Parathyroid adenoma (tissue), 2 donors: ENCODE results near the gene MYO19.

ENCODE experiments used
- H2AFZ ChIP-seq: fragments of 300-600 bp; sonication (generic); one replicate; pipeline ENCODE4 v1.7.0; 2017; ENCODE audit warnings: antibody characterized with exemption, mild to moderate bottlenecking
- H3K27ac ChIP-seq: fragments of 300-600 bp; sonication (generic); one replicate; pipeline ENCODE4 v1.7.0; 2017
- H3K27me3 ChIP-seq: fragments of 300-600 bp; sonication (generic); one replicate; pipeline ENCODE4 v1.7.0; 2017; ENCODE audit warnings: low read length; ENCODE audit not compliant: control insufficient read depth, insufficient read depth
- H3K36me3 ChIP-seq: fragments of 300-600 bp; sonication (generic); one replicate; pipeline ENCODE4 v1.7.0; 2017; ENCODE audit warnings: low read length; ENCODE audit not compliant: control insufficient read depth, insufficient read depth
- H3K4me1 ChIP-seq: fragments of 300-600 bp; sonication (generic); one replicate; pipeline ENCODE4 v1.7.0; 2017; ENCODE audit warnings: control low read depth
- H3K4me2 ChIP-seq: fragments of 300-600 bp; sonication (generic); one replicate; pipeline ENCODE4 v1.7.0; 2017; ENCODE audit warnings: low read length
- H3K4me3 ChIP-seq: fragments of 300-600 bp; sonication (generic); one replicate; pipeline ENCODE4 v1.7.0; 2017; ENCODE audit warnings: low read depth, low read length
- H3K79me2 ChIP-seq: fragments of 300-600 bp; sonication (generic); one replicate; pipeline ENCODE4 v1.7.0; 2017; ENCODE audit warnings: control low read depth
- H3K9ac ChIP-seq: fragments of 300-600 bp; sonication (generic); one replicate; pipeline ENCODE4 v1.7.0; 2017; ENCODE audit warnings: mild to moderate bottlenecking
- H3K9me3 ChIP-seq: fragments of 300-600 bp; sonication (generic); one replicate; pipeline ENCODE4 v1.7.0; 2017; ENCODE audit warnings: low read length; ENCODE audit not compliant: control insufficient read depth
- CTCF ChIP-seq: fragments of 300-600 bp; sonication (generic); IDR thresholded peaks from one replicate; pipeline ENCODE4 v1.7.0; 2017; ENCODE audit warnings: antibody characterized with exemption, mild to moderate bottlenecking
- donor health status: primary hyperparathyroidism.

The MYO19 gene

GRCh38 chr17:36507266-36507665 is 27.4 kb downstream of the MYO19 start:
- no peak overlapping the region for H3K4me3 ChIP-seq
- no peak for TF ChIP-seq CTCF

GRCh38 chr17:36506831-36507230 is 27.8 kb downstream of the MYO19 start:
- H3K36me3 ChIP-seq, result no peaks in the 10 kb centered on the region

More at GRCh38 chr17:36507266-36507665, 27.4 kb downstream of the MYO19 start:
- Histone ChIP-seq H3K4me1 (no peaks in the 10 kb centered on the region), H3K79me2 (peaks cover 5% of the 10 kb centered on the region), H3K9ac (no peak overlapping the region), H3K27ac (no peak overlapping the region), H2AFZ (no peak overlapping the region), H3K36me3 (no peaks in the 10 kb centered on the region), H3K27me3 (no peaks in the 10 kb centered on the region), H3K4me2 (no peak overlapping the region), H3K9me3 (no peaks in the 10 kb centered on the region)

GRCh38 chr17:36506249-36506826 is 28.3 kb downstream of the MYO19 start:
- no peak overlapping the region for H3K9ac ChIP-seq

More at GRCh38 chr17:36506831-36507230, 27.8 kb downstream of the MYO19 start:
- Histone ChIP-seq H3K79me2 (peaks cover 5% of the 10 kb centered on the region), H3K9me3 (no peaks in the 10 kb centered on the region), H3K4me3 (no peak overlapping the region), H3K4me1 (no peaks in the 10 kb centered on the region), H3K27ac (no peak overlapping the region), H3K4me2 (no peak overlapping the region), H2AFZ (no peak overlapping the region), H3K27me3 (no peaks in the 10 kb centered on the region), H3K9ac (no peak overlapping the region)
- no peak for TF ChIP-seq CTCF

GRCh38 chr17:36505171-36505570 is 29.5 kb downstream of the MYO19 start:
- no peak overlapping the region for H3K9ac ChIP-seq
- no peaks in the 10 kb centered on the region for H3K36me3 ChIP-seq
- H3K4me2 ChIP-seq, result no peak overlapping the region
- no peaks in the 10 kb centered on the region for H3K27me3 ChIP-seq
- TF ChIP-seq CTCF, result no peak
- H3K9me3 ChIP-seq, result no peaks in the 10 kb centered on the region
- no peak overlapping the region for H2AFZ ChIP-seq
- H3K27ac ChIP-seq, result no peak overlapping the region
- peaks cover 5% of the 10 kb centered on the region for H3K79me2 ChIP-seq
- H3K4me1 ChIP-seq, result no peaks in the 10 kb centered on the region
- H3K4me3 ChIP-seq, result no peak overlapping the region

More at GRCh38 chr17:36506249-36506826, 28.3 kb downstream of the MYO19 start:
- H2AFZ ChIP-seq, result no peak overlapping the region
- H3K27ac ChIP-seq, result no peak overlapping the region
- H3K27me3 ChIP-seq, result no peaks in the 10 kb centered on the region
- H3K4me3 ChIP-seq, result no peak overlapping the region
- H3K9me3 ChIP-seq, result no peaks in the 10 kb centered on the region
- H3K4me2 ChIP-seq, result no peak overlapping the region
- no peak for TF ChIP-seq CTCF
- H3K4me1 ChIP-seq, result no peaks in the 10 kb centered on the region
- peaks cover 5% of the 10 kb centered on the region for H3K79me2 ChIP-seq
- H3K36me3 ChIP-seq, result no peaks in the 10 kb centered on the region

GRCh38 chr17:36504156-36504545 is 30.5 kb downstream of the MYO19 start:
- Histone ChIP-seq H3K4me2 (no peak overlapping the region), H3K27me3 (no peaks in the 10 kb centered on the region), H3K36me3 (no peaks in the 10 kb centered on the region), H3K4me3 (no peak overlapping the region), H3K4me1 (no peaks in the 10 kb centered on the region), H3K27ac (no peak overlapping the region), H3K9me3 (no peaks in the 10 kb centered on the region), H3K9ac (no peak overlapping the region), H3K79me2 (peaks cover 5% of the 10 kb centered on the region), H2AFZ (no peak overlapping the region)
- TF ChIP-seq CTCF, result no peak
